ENCODE results near the gene BUB1B. TPM values are rescaled to one million over a fixed set of nuclear protein-coding genes. Genes with fewer than 3 reads are reported as not detected.

The BUB1B gene
- total and polyA plus RNA-seq, 9 of the 15 experiments (the other 6 are each of a cell fraction or from before 2014, with no cell fraction given): 28.7 to 113 (median 82.2) TPM

- Histone ChIP-seq H4K20me1 (replicated peaks; ENCODE audit: control insufficient read depth, insufficient read depth, low read length) (no peaks in the 10 kb centered on the region), H3K9me1 (ENCODE audit: control insufficient read depth, insufficient read depth, low read length) (no peaks in the 10 kb centered on the region), H3K4me3 (no peak overlapping the region), H3K27ac (ENCODE audit: extremely low read depth, low read depth, low read length) (no peak overlapping the region), H2AFZ (ENCODE audit: low read depth, low read length) (no peak overlapping the region), H3K79me2 (ENCODE audit: control insufficient read depth, insufficient read depth, low read length) (no peaks in the 10 kb centered on the region), H3K9ac (ENCODE audit: insufficient read depth in 1 of 2, low read depth in 2 of 2, low read length in 2 of 2) (peak overlapping the region in 1 of 2 experiments; percentile 67; a peak in 2 of 4 replicates), H3K36me3 (ENCODE audit: control insufficient read depth, insufficient read depth, low read length) (no peaks in the 10 kb centered on the region), H3K4me2 (ENCODE audit: insufficient read depth, low read length) (no peak overlapping the region), H3K4me1 (replicated peaks in 1 of 2; ENCODE audit: control insufficient read depth in 2 of 2, insufficient read depth in 2 of 2, low read length in 2 of 2) (peaks cover 13 to 18% of the 10 kb centered on the region in 2 experiments), H3K9me3 (replicated peaks; ENCODE audit: control insufficient read depth, insufficient read depth, low read depth, low read length) (no peaks in the 10 kb centered on the region), H3K27me3 (ENCODE audit: control insufficient read depth in 2 of 2, insufficient read depth in 2 of 2, low read length in 2 of 2) (peaks cover 0 to 5% of the 10 kb centered on the region in 2 experiments; a peak in 1 of 5 replicates)
- in situ Hi-C loops (cut with MboI) (no loop called here), intact Hi-C loops (cut with micrococcal nuclease) (no loop called here)
- POLR2A ChIA-PET: interaction anchor here (0.6 to 1.1 kb wide), 4 partner anchors 23 to 35 kb away, joined by 3 read pairs; partner anchors contain the start of gene BMF
- no TSS peak for BruUV-seq (replicated peaks)
- WGBS (ENCODE audit: insufficient coverage, low coverage, missing lambda C conversion rate): 32% methylated on average over 3 of the region's 6 CpGs
- no peak for FAIRE-seq
- no peak for DNase-seq (ENCODE audit: extremely low read depth in 1 of 4, low spot score in 3 of 4)
- ATAC-seq: peak; percentile 71
- CTCF ChIA-PET (ENCODE audit: low intra/inter-chr PET ratio): no interaction called here
- TF ChIP-seq, protein P1, sequence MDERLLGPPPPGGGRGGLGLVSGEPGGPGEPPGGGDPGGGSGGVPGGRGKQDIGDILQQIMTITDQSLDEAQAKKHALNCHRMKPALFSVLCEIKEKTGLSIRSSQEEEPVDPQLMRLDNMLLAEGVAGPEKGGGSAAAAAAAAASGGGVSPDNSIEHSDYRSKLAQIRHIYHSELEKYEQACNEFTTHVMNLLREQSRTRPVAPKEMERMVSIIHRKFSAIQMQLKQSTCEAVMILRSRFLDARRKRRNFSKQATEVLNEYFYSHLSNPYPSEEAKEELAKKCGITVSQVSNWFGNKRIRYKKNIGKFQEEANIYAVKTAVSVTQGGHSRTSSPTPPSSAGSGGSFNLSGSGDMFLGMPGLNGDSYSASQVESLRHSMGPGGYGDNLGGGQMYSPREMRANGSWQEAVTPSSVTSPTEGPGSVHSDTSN (CRISPR knock-in tag; IDR thresholded peaks at IDR 0.05; ENCODE audit: low read depth): no peak
- TF ChIP-seq, protein P1 (tag; conservative IDR thresholded peaks at IDR 0.05; ENCODE audit: low read depth): peak; percentile 77
- TF ChIP-seq NR4A1 (CRISPR knock-in tag; IDR thresholded peaks at IDR 0.05) (no peak), NR4A1 (tag; IDR thresholded peaks at IDR 0.05) (0 out of 2 replicates have a peak, but pooled peaks have one; percentile 22), ZNF696 (CRISPR knock-in tag; conservative IDR thresholded peaks at IDR 0.05) (no peak), SRSF9 (IDR thresholded peaks at IDR 0.05; ENCODE audit: borderline replicate concordance, low read depth, low read length) (no peak)
- TF ChIP-seq, protein P2, sequence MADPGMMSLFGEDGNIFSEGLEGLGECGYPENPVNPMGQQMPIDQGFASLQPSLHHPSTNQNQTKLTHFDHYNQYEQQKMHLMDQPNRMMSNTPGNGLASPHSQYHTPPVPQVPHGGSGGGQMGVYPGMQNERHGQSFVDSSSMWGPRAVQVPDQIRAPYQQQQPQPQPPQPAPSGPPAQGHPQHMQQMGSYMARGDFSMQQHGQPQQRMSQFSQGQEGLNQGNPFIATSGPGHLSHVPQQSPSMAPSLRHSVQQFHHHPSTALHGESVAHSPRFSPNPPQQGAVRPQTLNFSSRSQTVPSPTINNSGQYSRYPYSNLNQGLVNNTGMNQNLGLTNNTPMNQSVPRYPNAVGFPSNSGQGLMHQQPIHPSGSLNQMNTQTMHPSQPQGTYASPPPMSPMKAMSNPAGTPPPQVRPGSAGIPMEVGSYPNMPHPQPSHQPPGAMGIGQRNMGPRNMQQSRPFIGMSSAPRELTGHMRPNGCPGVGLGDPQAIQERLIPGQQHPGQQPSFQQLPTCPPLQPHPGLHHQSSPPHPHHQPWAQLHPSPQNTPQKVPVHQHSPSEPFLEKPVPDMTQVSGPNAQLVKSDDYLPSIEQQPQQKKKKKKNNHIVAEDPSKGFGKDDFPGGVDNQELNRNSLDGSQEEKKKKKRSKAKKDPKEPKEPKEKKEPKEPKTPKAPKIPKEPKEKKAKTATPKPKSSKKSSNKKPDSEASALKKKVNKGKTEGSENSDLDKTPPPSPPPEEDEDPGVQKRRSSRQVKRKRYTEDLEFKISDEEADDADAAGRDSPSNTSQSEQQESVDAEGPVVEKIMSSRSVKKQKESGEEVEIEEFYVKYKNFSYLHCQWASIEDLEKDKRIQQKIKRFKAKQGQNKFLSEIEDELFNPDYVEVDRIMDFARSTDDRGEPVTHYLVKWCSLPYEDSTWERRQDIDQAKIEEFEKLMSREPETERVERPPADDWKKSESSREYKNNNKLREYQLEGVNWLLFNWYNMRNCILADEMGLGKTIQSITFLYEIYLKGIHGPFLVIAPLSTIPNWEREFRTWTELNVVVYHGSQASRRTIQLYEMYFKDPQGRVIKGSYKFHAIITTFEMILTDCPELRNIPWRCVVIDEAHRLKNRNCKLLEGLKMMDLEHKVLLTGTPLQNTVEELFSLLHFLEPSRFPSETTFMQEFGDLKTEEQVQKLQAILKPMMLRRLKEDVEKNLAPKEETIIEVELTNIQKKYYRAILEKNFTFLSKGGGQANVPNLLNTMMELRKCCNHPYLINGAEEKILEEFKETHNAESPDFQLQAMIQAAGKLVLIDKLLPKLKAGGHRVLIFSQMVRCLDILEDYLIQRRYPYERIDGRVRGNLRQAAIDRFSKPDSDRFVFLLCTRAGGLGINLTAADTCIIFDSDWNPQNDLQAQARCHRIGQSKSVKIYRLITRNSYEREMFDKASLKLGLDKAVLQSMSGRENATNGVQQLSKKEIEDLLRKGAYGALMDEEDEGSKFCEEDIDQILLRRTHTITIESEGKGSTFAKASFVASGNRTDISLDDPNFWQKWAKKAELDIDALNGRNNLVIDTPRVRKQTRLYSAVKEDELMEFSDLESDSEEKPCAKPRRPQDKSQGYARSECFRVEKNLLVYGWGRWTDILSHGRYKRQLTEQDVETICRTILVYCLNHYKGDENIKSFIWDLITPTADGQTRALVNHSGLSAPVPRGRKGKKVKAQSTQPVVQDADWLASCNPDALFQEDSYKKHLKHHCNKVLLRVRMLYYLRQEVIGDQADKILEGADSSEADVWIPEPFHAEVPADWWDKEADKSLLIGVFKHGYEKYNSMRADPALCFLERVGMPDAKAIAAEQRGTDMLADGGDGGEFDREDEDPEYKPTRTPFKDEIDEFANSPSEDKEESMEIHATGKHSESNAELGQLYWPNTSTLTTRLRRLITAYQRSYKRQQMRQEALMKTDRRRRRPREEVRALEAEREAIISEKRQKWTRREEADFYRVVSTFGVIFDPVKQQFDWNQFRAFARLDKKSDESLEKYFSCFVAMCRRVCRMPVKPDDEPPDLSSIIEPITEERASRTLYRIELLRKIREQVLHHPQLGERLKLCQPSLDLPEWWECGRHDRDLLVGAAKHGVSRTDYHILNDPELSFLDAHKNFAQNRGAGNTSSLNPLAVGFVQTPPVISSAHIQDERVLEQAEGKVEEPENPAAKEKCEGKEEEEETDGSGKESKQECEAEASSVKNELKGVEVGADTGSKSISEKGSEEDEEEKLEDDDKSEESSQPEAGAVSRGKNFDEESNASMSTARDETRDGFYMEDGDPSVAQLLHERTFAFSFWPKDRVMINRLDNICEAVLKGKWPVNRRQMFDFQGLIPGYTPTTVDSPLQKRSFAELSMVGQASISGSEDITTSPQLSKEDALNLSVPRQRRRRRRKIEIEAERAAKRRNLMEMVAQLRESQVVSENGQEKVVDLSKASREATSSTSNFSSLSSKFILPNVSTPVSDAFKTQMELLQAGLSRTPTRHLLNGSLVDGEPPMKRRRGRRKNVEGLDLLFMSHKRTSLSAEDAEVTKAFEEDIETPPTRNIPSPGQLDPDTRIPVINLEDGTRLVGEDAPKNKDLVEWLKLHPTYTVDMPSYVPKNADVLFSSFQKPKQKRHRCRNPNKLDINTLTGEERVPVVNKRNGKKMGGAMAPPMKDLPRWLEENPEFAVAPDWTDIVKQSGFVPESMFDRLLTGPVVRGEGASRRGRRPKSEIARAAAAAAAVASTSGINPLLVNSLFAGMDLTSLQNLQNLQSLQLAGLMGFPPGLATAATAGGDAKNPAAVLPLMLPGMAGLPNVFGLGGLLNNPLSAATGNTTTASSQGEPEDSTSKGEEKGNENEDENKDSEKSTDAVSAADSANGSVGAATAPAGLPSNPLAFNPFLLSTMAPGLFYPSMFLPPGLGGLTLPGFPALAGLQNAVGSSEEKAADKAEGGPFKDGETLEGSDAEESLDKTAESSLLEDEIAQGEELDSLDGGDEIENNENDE (IDR thresholded peaks at IDR 0.05; ENCODE audit: low read depth, low read length): no peak
These were observed 24.2 kb upstream of the BUB1B start for GRCh38 chr15:40136470-40137302.

Measured in K562 (cell line).